ENCODE measurements around the gene FXR2.
"Not testable (repeated sequence)": the region's sequence is repeated elsewhere in the genome, so short reads cannot be mapped to it uniquely, and the experiment has no call there.

FXR2 gene

GRCh38 chr17:7614425-7615264 is at the start of gene FXR2:
Gene FXR2 (minus strand): TSS chr17:7614897. CDS start chr17:7614532, 365 bp downstream.
- DNase-seq: peak; percentile 96 to 98

GRCh38 chr17:7656958-7657609 is 42.4 kb upstream of the FXR2 start:
- no peak for DNase-seq

GRCh38 chr17:7655541-7655840 is 40.8 kb upstream of the FXR2 start:
- DNase-seq: no peak

- DNase-seq: no peak
These were observed 40.3 kb upstream of the FXR2 start for GRCh38 chr17:7654832-7655540.

GRCh38 chr17:7652388-7653356 is 38.0 kb upstream of the FXR2 start:
- no peak for DNase-seq

GRCh38 chr17:7651665-7652387 is 37.1 kb upstream of the FXR2 start:
- no peak for DNase-seq

- no peak for DNase-seq
These were observed 36.5 kb upstream of the FXR2 start for GRCh38 chr17:7651097-7651664.

GRCh38 chr17:7650509-7651096 is 35.9 kb upstream of the FXR2 start, which contains the start of gene ATP1B2:
Gene ATP1B2 (plus strand): TSS chr17:7650926. CDS start chr17:7651519, 593 bp downstream.
- peak; percentile 65 to 68 for DNase-seq

- no peak for DNase-seq
These were observed 32.3 kb upstream of the FXR2 start for GRCh38 chr17:7647018-7647417.

GRCh38 chr17:7646457-7646856 is 31.8 kb upstream of the FXR2 start:
- no peak for DNase-seq

- no peak for DNase-seq
These were observed 30.1 kb upstream of the FXR2 start for GRCh38 chr17:7644775-7645174.

- DNase-seq: not testable (repeated sequence)
These were observed 26.9 kb upstream of the FXR2 start for GRCh38 chr17:7641635-7642034.

- no peak for DNase-seq
These were observed 26.1 kb upstream of the FXR2 start for GRCh38 chr17:7640783-7641182.

- no peak for DNase-seq
These were observed 21.5 kb upstream of the FXR2 start for GRCh38 chr17:7636163-7636562.

GRCh38 chr17:7634384-7634783 is 19.7 kb upstream of the FXR2 start:
- no peak for DNase-seq

GRCh38 chr17:7633093-7633492 is 18.4 kb upstream of the FXR2 start:
- DNase-seq: no peak

GRCh38 chr17:7632492-7632894 is 17.8 kb upstream of the FXR2 start:
- DNase-seq: no peak

GRCh38 chr17:7631398-7632380 is 17.0 kb upstream of the FXR2 start:
- no peak for DNase-seq

GRCh38 chr17:7629939-7630571 is 15.4 kb upstream of the FXR2 start, which contains the start of gene SHBG:
Gene SHBG (plus strand): TSS chr17:7630135. CDS start chr17:7630173, 38 bp downstream.
- no peak for DNase-seq
